CD4-positive, alpha-beta memory T cell (primary cell): Measurements from ENCODE around the gene LHX2. TPM values are rescaled to one million over a fixed set of nuclear protein-coding genes. Genes with fewer than 3 reads are reported as not detected.

Experiments
- CTCF ChIA-PET: fragments of 350-600 bp; sonication (Branson Sonifier 250); formaldehyde crosslinking; loops from one replicate; lab custom pipeline; 2021; ENCODE audit warnings: inconsistent platforms; ENCODE audit not compliant: partially characterized antibody; lab: Charles Lee
- POLR2A ChIA-PET: fragments of 350-600 bp; sonication (Branson Sonifier 250); formaldehyde crosslinking; loops from one replicate; lab custom pipeline; 2021; ENCODE audit not compliant: partially characterized antibody; lab: Charles Lee
- DNase-seq, 5 donors: peaks; one replicate each; pipeline versions ENCODE4 v3.0.0 to v3.0.0-alpha.2; 2020 to 2022; ENCODE audit warnings: mixed read lengths in 1 of 5
- H3K27ac ChIP-seq: one replicate; pipeline ENCODE4 v1.7.0; 2013; ENCODE audit warnings: low read depth, low read length
- H3K27me3 ChIP-seq: 2 replicates; pipeline ENCODE4 v1.7.0; 2013; ENCODE audit warnings: mild to moderate bottlenecking, low read length, moderate library complexity; ENCODE audit not compliant: insufficient read depth
- H3K36me3 ChIP-seq: 2 replicates; pipeline ENCODE4 v1.7.0; 2013; ENCODE audit warnings: mild to moderate bottlenecking, low read length, moderate library complexity; ENCODE audit not compliant: insufficient read depth
- H3K4me1 ChIP-seq: 2 replicates; pipeline ENCODE4 v1.7.0; 2013; ENCODE audit warnings: mild to moderate bottlenecking, low read length, moderate library complexity; ENCODE audit not compliant: insufficient read depth
- H3K4me3 ChIP-seq, 2 donors: one replicate each; pipeline ENCODE4 v1.7.0; 2013; ENCODE audit warnings: low read length in 2 of 2, mild to moderate bottlenecking in 1 of 2
- H3K9me3 ChIP-seq, 2 donors: one replicate each; pipeline ENCODE4 v1.7.0; 2013; ENCODE audit warnings: low read length in 2 of 2, control low read depth in 1 of 2; ENCODE audit not compliant: control insufficient read depth in 1 of 2
- H3K27ac Mint-ChIP-seq, 7 donors: one replicate each; pipeline ENCODE4 v1.8.0; 2020 to 2021; ENCODE audit warnings: mixed read lengths in 7 of 7, mild to moderate bottlenecking in 6 of 7, inconsistent platforms in 3 of 7, moderate library complexity in 3 of 7
- H3K27me3 Mint-ChIP-seq, 2 donors: one replicate each; pipeline ENCODE4 v1.8.0; 2020 to 2021; ENCODE audit warnings: mixed read lengths in 2 of 2
- H3K36me3 Mint-ChIP-seq, 2 donors: one replicate each; pipeline ENCODE4 v1.8.0; 2020 to 2021; ENCODE audit warnings: mixed read lengths in 2 of 2, inconsistent platforms in 1 of 2, mild to moderate bottlenecking in 1 of 2
- H3K4me1 Mint-ChIP-seq, 4 donors: one replicate each; pipeline ENCODE4 v1.8.0; 2020 to 2021; ENCODE audit warnings: mixed read lengths in 4 of 4, mild to moderate bottlenecking in 1 of 4
- H3K4me3 Mint-ChIP-seq, 8 donors: one replicate each; pipeline ENCODE4 v1.8.0; 2020 to 2021; ENCODE audit warnings: mixed read lengths in 8 of 8, mild to moderate bottlenecking in 7 of 8, moderate library complexity in 6 of 8, inconsistent platforms in 3 of 8
- H3K9me3 Mint-ChIP-seq, 8 donors: one replicate each; pipeline ENCODE4 v1.8.0; 2020 to 2021; ENCODE audit warnings: mixed read lengths in 8 of 8, mild to moderate bottlenecking in 5 of 8, inconsistent platforms in 3 of 8, moderate library complexity in 1 of 8
- intact Hi-C: fragments of 100-400 bp; cut with micrococcal nuclease; formaldehyde crosslinking; loops from one replicate; pipeline ENCODE4 v1.15.1; 2023
- polyA plus RNA-seq, 2 donors: library from polyadenylated mRNA; unstranded; fragments of 300-500 nt; fragmentation: Illumina TruSeq; gene quantifications; one replicate each; pipeline ENCODE4 v1.2.3, GENCODE V29; 2021
- total RNA-seq, 2 experiments: library from RNA; stranded (reverse); gene quantifications; one replicate each; pipeline ENCODE4 v1.2.3, GENCODE V29; 2021

The LHX2 gene
- total and polyA plus RNA-seq, 4 experiments from 2014 or later: not detected

GRCh38 chr9:124015661-124016131, 4.1 kb downstream of the LHX2 start:
- CTCF ChIA-PET: no interaction called here
- peaks cover 13 to 42% (median 28%) of the 10 kb centered on the region in 4 donors for H3K4me1 Mint-ChIP-seq

GRCh38 chr9:124016175-124017050, 4.8 kb downstream of the LHX2 start:
- intact Hi-C loops: no loop called here
- H3K27ac ChIP-seq: no peak overlapping the region
- H3K4me1 ChIP-seq: peaks cover 35% of the 10 kb centered on the region
- H3K9me3 ChIP-seq: no peaks in the 10 kb centered on the region
- H3K36me3 ChIP-seq: no peaks in the 10 kb centered on the region
- Mint-ChIP-seq H3K4me3 (peak overlapping the region; percentile 21 to 88 (median 78)), H3K27me3 (peaks cover 49 to 51% of the 10 kb centered on the region in 2 donors), H3K36me3 (peaks cover 0 to 2% of the 10 kb centered on the region in 2 donors), H3K9me3 (peaks cover 0 to 3% (median 0%) of the 10 kb centered on the region in 8 donors), H3K27ac (peak overlapping the region in 2 of 7 donors; percentile 26 to 54), H3K4me1 (peaks cover 16 to 45% (median 31%) of the 10 kb centered on the region in 4 donors)
- no peak overlapping the region for H3K4me3 ChIP-seq
- POLR2A ChIA-PET: interaction anchor here (1.1 kb wide), 1 partner anchor 10 kb away, joined by 3 read pairs; no protein-coding TSS in a partner anchor
- peak in 1 of 5 donors; percentile 14 for DNase-seq
- CTCF ChIA-PET: no interaction called here
- peaks cover 60% of the 10 kb centered on the region for H3K27me3 ChIP-seq

More at GRCh38 chr9:124015661-124016131, 4.1 kb downstream of the LHX2 start:
- intact Hi-C loops: no loop called here
- Mint-ChIP-seq H3K4me3 (peak overlapping the region in 6 of 8 donors; percentile 35 to 73 (median 55)), H3K27me3 (peaks cover 44 to 45% of the 10 kb centered on the region in 2 donors), H3K9me3 (peaks cover 0 to 3% (median 0%) of the 10 kb centered on the region in 8 donors), H3K27ac (no peak overlapping the region), H3K36me3 (peaks cover 0 to 2% of the 10 kb centered on the region in 2 donors)
- Histone ChIP-seq H3K27me3 (peaks cover 56% of the 10 kb centered on the region), H3K4me3 (no peak overlapping the region), H3K27ac (no peak overlapping the region), H3K36me3 (no peaks in the 10 kb centered on the region), H3K4me1 (peaks cover 35% of the 10 kb centered on the region), H3K9me3 (no peaks in the 10 kb centered on the region)
- DNase-seq: no peak
- POLR2A ChIA-PET: no interaction called here

GRCh38 chr9:124017051-124017928, 5.7 kb downstream of the LHX2 start:
- peaks cover 58 to 59% of the 10 kb centered on the region in 2 donors for H3K27me3 Mint-ChIP-seq
- CTCF ChIA-PET: interaction anchor here (1.4 kb wide), 1 partner anchor 24 kb away, joined by 4 read pairs; no protein-coding TSS in a partner anchor
- H3K9me3 Mint-ChIP-seq: peaks cover 0 to 3% (median 0%) of the 10 kb centered on the region in 8 donors
- Histone ChIP-seq H3K36me3 (no peaks in the 10 kb centered on the region), H3K9me3 (no peaks in the 10 kb centered on the region), H3K4me3 (no peak overlapping the region), H3K4me1 (peaks cover 35% of the 10 kb centered on the region), H3K27me3 (peaks cover 69% of the 10 kb centered on the region), H3K27ac (no peak overlapping the region)
- POLR2A ChIA-PET: interaction anchor here (1.1 kb wide), 1 partner anchor 9 kb away, joined by 3 read pairs; no protein-coding TSS in a partner anchor
- peaks cover 20 to 50% (median 37%) of the 10 kb centered on the region in 4 donors for H3K4me1 Mint-ChIP-seq
- H3K4me3 Mint-ChIP-seq: peak overlapping the region; percentile 49 to 88 (median 78)
- peak overlapping the region in 2 of 7 donors; percentile 19 to 26 for H3K27ac Mint-ChIP-seq
- peaks cover 0 to 2% of the 10 kb centered on the region in 2 donors for H3K36me3 Mint-ChIP-seq
- intact Hi-C loops: no loop called here
- no peak for DNase-seq

GRCh38 chr9:124017929-124018729, 6.6 kb downstream of the LHX2 start:
- CTCF ChIA-PET: interaction anchor here (1.4 kb wide), 1 partner anchor 23 kb away, joined by 4 read pairs; no protein-coding TSS in a partner anchor
- Histone ChIP-seq H3K36me3 (no peaks in the 10 kb centered on the region), H3K9me3 (no peaks in the 10 kb centered on the region), H3K4me3 (no peak overlapping the region), H3K27ac (no peak overlapping the region), H3K4me1 (peaks cover 35% of the 10 kb centered on the region), H3K27me3 (peaks cover 66% of the 10 kb centered on the region)
- POLR2A ChIA-PET: interaction anchor here (1.1 kb wide), 1 partner anchor 8 kb away, joined by 3 read pairs; no protein-coding TSS in a partner anchor
- DNase-seq: no peak
- Mint-ChIP-seq H3K36me3 (peaks cover 0 to 2% of the 10 kb centered on the region in 2 donors), H3K9me3 (peaks cover 0 to 4% (median 0%) of the 10 kb centered on the region in 8 donors), H3K4me1 (peaks cover 22 to 55% (median 37%) of the 10 kb centered on the region in 4 donors), H3K27me3 (peaks cover 62 to 63% of the 10 kb centered on the region in 2 donors), H3K4me3 (peak overlapping the region; percentile 39 to 82 (median 58)), H3K27ac (peak overlapping the region in 2 of 7 donors; percentile 15 to 86)
- intact Hi-C loops: no loop called here

- peak overlapping the region; percentile 30 to 82 (median 54) for H3K4me3 Mint-ChIP-seq
- H3K27ac Mint-ChIP-seq: peak overlapping the region in 3 of 7 donors; percentile 15 to 86 (median 36)
Measured at GRCh38 chr9:124018730-124019697, 7.4 kb downstream of the LHX2 start.

More at GRCh38 chr9:124018730-124019697, 7.4 kb downstream of the LHX2 start:
- no peak for DNase-seq
- H3K36me3 ChIP-seq: no peaks in the 10 kb centered on the region
- Mint-ChIP-seq H3K4me1 (peaks cover 20 to 49% (median 32%) of the 10 kb centered on the region in 4 donors), H3K9me3 (peaks cover 0 to 4% (median 0%) of the 10 kb centered on the region in 8 donors), H3K36me3 (peaks cover 0 to 2% of the 10 kb centered on the region in 2 donors), H3K27me3 (peaks cover 64 to 68% of the 10 kb centered on the region in 2 donors)
- H3K9me3 ChIP-seq: no peaks in the 10 kb centered on the region
- peaks cover 35% of the 10 kb centered on the region for H3K4me1 ChIP-seq
- peaks cover 62% of the 10 kb centered on the region for H3K27me3 ChIP-seq
- H3K27ac ChIP-seq: no peak overlapping the region
- ChIA-PET CTCF (interaction anchor here (1.4 kb wide), 1 partner anchor 22 kb away, joined by 4 read pairs; no protein-coding TSS in a partner anchor), POLR2A (no interaction called here)
- intact Hi-C loops: no loop called here
- no peak overlapping the region for H3K4me3 ChIP-seq
